Uterus (tissue), 2 donors: Measurements from ENCODE around the gene PLPP4.

ENCODE experiments used
- CTCF ChIP-seq, 4 experiments: fragments of 200-600 bp in 2 of 4; fragments of 450-650 bp in 2 of 4; sonication (generic) in 2 of 4; IDR thresholded peaks; one replicate each; pipeline ENCODE4 v1.5.1; 2016 to 2019; ENCODE audit warnings: antibody characterized with exemption in 4 of 4, mild to moderate bottlenecking in 2 of 4, moderate library complexity in 1 of 4
- POLR2A ChIP-seq, 2 donors: fragments of 450-650 bp; IDR thresholded peaks; one replicate each; pipeline ENCODE4 v1.6.1; 2016; ENCODE audit warnings: antibody characterized with exemption in 2 of 2, mild to moderate bottlenecking in 1 of 2, moderate library complexity in 1 of 2

- TF ChIP-seq CTCF (IDR thresholded peaks at IDR 0.05) (no peak), POLR2A (IDR thresholded peaks at IDR 0.05) (no peak)
These were observed 85.0 kb downstream of the PLPP4 start for GRCh38 chr10:120541984-120542383.
